ENCODE results near the gene PRRT4. TPM values are rescaled to one million over a fixed set of nuclear protein-coding genes. Genes with fewer than 3 reads are reported as not detected.
A peak's percentile ranks its signal among the peaks of the same experiment; 100 is the strongest.

PRRT4 gene
- 1.2 TPM for polyA plus RNA-seq (2013, experiment 1 of 2)
- 1.4 TPM for polyA plus RNA-seq (2013, experiment 2 of 2)

DNA sequence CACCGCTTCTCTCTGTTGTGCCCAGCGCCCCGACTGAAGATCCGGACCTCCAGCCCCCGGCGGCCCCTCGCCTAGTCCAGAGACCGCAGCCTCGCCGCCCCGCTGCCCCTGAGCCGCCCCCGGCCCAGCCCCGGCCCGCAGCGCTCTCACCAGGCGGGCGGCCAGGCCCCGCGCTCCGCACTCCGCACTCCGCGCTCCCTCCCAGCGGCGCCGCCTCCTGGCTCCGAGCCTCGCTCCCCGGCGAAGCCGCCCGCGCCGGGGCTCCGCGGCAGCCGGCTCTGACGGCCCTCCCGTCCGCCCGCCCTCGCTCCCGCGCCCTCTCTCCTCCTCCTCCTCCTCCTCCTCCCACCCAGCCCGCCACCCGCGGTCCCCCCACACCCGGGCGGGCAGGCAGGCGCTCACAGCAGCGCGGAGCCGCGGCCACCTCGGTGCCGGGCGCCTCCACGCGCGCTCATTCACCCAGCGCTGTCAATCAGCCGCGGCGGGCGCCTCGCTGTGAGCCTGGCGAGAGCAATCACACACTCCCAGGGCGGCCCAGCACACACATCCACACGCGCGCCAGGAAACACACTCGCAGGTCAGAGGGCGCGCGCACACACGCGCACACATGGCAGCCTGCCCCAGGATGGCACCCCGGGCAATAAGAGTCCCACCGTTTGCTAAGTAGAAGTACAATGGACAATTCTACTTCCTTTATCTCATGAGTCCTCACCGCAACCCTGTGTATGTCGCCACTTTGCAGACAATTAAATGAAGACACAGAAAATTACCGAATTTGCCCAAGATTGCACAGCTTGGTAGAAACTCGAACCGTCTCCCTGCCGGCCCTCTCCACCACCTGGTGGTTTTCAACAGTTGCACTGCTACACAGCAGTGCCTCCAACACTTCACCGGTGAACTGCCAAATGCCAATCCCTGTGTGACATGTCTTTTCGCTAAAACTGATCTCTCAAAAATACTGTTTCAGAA is at the start of gene PRRT4:
TSS of gene PRRT4 (minus strand) at position 280 of the 969 bp plus-strand sequence.
- H2BK120ac ChIP-seq (ENCODE audit: low read depth, low read length), result no peak within 1 kb of the TSS

DNA sequence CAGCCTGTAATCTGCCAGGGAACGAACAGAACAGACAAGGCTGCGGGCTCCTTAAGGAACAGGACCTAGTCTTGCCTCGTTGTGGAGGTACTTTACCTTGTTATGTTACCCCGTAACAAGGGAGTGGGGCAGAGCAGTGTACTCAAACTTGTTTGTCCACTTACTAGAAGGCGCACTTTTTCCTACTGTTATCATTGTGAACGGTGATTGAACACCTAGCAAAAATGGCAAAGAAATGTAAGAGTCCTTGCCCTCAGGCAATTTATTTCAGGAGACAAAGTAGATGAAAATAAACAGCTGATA is 48.9 kb upstream of the PRRT4 start:
- no peak overlapping the region for H3K23ac ChIP-seq (ENCODE audit: low read depth, low read length, poor library complexity)
- H3K27me3 ChIP-seq (ENCODE audit: control insufficient read depth in 3 of 3, insufficient read depth in 3 of 3, low read depth in 1 of 3, low read length in 3 of 3), result peaks cover 0 to 60% (median 13%) of the 10 kb centered on the region in 3 experiments
- H3K27ac ChIP-seq (replicated peaks; ENCODE audit: low read length), result no peak overlapping the region

More for the DNA sequence above, at the start of gene PRRT4:
- no peak for DNase-seq (ENCODE audit: low spot score)
- Histone ChIP-seq H3K27me3 (ENCODE audit: control insufficient read depth in 3 of 3, insufficient read depth in 3 of 3, low read depth in 1 of 3, low read length in 3 of 3) (peaks cover 5 to 96% (median 55%) of the 10 kb centered on the region in 3 experiments), H2AK5ac (ENCODE audit: low read depth, low read length) (no peak within 1 kb of the TSS), H3K36me3 (replicated peaks in 1 of 2; ENCODE audit: control insufficient read depth in 2 of 2, insufficient read depth in 2 of 2, low read length in 2 of 2) (no peaks in the 10 kb centered on the region), H2BK15ac (ENCODE audit: low read length) (peak within 1 kb of the TSS; percentile 86), H4K91ac (ENCODE audit: low read depth, low read length, poor library complexity) (peak within 1 kb of the TSS; percentile 87), H3K14ac (ENCODE audit: low read length) (peak within 1 kb of the TSS; percentile 90), H3K9ac (ENCODE audit: low read depth, low read length, poor library complexity) (peak within 1 kb of the TSS; percentile 98), H2BK5ac (ENCODE audit: low read length) (no peak within 1 kb of the TSS), H3K4me2 (ENCODE audit: insufficient read depth, low read length, poor library complexity, severe bottlenecking) (peak within 1 kb of the TSS; percentile 92), H3K18ac (ENCODE audit: low read length) (peak within 1 kb of the TSS; percentile 95), H3K4me3 (ENCODE audit: low read length in 2 of 2) (peak within 1 kb of the TSS; percentile 57 to 80), H3K79me1 (ENCODE audit: low read depth, low read length) (peaks cover 1% of the 10 kb centered on the region), H2BK12ac (ENCODE audit: low read length) (peak within 1 kb of the TSS; percentile 46), H3K4ac (ENCODE audit: low read length) (no peak within 1 kb of the TSS), H2AFZ (ENCODE audit: low read length) (peak within 1 kb of the TSS; percentile 96), H3K23ac (ENCODE audit: low read depth, low read length, poor library complexity) (peak within 1 kb of the TSS; percentile 50), H3K9me3 (replicated peaks in 1 of 2; ENCODE audit: control insufficient read depth in 2 of 2, insufficient read depth in 1 of 2, low read depth in 1 of 2, low read length in 2 of 2) (no peaks in the 10 kb centered on the region), H4K8ac (ENCODE audit: low read depth, low read length) (no peak within 1 kb of the TSS), H3K4me1 (ENCODE audit: control insufficient read depth in 2 of 2, insufficient read depth in 1 of 2, low read depth in 1 of 2, low read length in 2 of 2) (peaks cover 7 to 16% of the 10 kb centered on the region in 2 donors), H3K27ac (replicated peaks; ENCODE audit: low read length) (no peak within 1 kb of the TSS)
- no CpG with 5 or more reads among the region's 88 CpGs for WGBS, 2 donors (ENCODE audit: extremely low coverage in 2 of 2, insufficient read length in 2 of 2, insufficient replicate concordance in 1 of 2)

DNA sequence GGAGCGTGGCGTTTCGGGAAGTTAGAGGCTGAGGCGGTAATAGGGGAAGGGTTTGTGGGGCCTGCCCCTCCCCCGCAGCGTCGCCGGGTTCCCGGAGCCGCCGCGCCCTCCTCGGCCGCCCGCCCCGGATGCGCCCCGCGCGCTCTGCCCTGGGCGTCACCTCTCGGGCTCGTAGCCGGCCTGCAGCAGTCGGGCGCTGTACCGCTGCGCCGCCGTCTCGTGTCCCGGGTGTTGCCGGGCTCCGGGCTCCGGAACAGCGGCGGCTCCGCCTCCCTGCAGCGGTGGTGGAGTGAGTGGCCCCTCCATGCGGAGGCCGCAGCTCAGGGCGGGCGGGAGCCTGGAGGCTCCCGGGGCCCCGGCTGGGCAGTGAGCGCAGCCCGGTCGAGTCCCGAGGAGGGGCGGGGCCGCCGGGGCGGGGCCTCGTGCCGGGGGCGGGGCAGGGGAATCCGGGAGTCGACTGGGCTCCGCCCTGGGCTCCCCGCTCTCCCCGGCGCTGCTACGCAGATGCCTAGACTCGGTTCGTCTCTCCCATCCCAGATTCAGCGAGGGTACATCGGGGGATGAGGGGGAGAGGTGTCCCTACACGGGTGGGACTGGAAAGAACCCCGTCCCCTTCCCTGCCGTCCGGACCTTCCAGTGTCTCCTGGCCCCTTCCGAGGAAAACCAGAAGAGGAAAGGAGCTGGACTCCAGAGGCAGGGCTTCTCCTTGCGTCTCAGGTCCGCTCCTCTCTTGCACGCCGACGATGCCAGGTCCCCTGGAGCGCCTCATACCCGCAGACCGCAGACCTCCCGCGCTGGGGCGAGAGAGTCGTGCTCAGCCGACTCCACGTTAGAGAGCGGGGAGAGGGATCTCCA is 48.3 kb upstream of the PRRT4 start, which contains the start of gene IMPDH1:
TSS of gene IMPDH1 (minus strand) at position 387 of the 855 bp plus-strand sequence. CDS start at position 306, 81 bp downstream.
- peak; percentile 86 for DNase-seq (ENCODE audit: low spot score)
- no peak within 1 kb of the TSS for H2AK5ac ChIP-seq (ENCODE audit: low read depth, low read length)
- H3K4ac ChIP-seq (ENCODE audit: low read length), result no peak within 1 kb of the TSS
- no peak within 1 kb of the TSS for H4K8ac ChIP-seq (ENCODE audit: low read depth, low read length)
- WGBS, 2 donors (ENCODE audit: extremely low coverage in 2 of 2, insufficient read length in 2 of 2, insufficient replicate concordance in 1 of 2), result no CpG with 5 or more reads among the region's 87 CpGs
- H2BK15ac ChIP-seq (ENCODE audit: low read length), result peak within 1 kb of the TSS; percentile 72
- H2AFZ ChIP-seq (ENCODE audit: low read length), result peak within 1 kb of the TSS; percentile 92
- no peaks in the 10 kb centered on the region for H3K36me3 ChIP-seq (replicated peaks in 1 of 2; ENCODE audit: control insufficient read depth in 2 of 2, insufficient read depth in 2 of 2, low read length in 2 of 2)
- no peak within 1 kb of the TSS for H2BK5ac ChIP-seq (ENCODE audit: low read length)
- H3K27ac ChIP-seq (replicated peaks; ENCODE audit: low read length), result no peak within 1 kb of the TSS
- H2BK120ac ChIP-seq (ENCODE audit: low read depth, low read length), result peak within 1 kb of the TSS; percentile 2
- H3K79me1 ChIP-seq (ENCODE audit: low read depth, low read length), result peaks cover 1% of the 10 kb centered on the region
- H3K18ac ChIP-seq (ENCODE audit: low read length), result peak within 1 kb of the TSS; percentile 96
- peak within 1 kb of the TSS; percentile 60 for H3K23ac ChIP-seq (ENCODE audit: low read depth, low read length, poor library complexity)
- H3K9me3 ChIP-seq (replicated peaks in 1 of 2; ENCODE audit: control insufficient read depth in 2 of 2, insufficient read depth in 1 of 2, low read depth in 1 of 2, low read length in 2 of 2), result peaks cover 0 to 5% of the 10 kb centered on the region in 2 donors
- H3K27me3 ChIP-seq (ENCODE audit: control insufficient read depth in 3 of 3, insufficient read depth in 3 of 3, low read depth in 1 of 3, low read length in 3 of 3), result peaks cover 0 to 65% (median 13%) of the 10 kb centered on the region in 3 experiments
- peak within 1 kb of the TSS; percentile 57 for H3K14ac ChIP-seq (ENCODE audit: low read length)
- peak within 1 kb of the TSS; percentile 82 for H3K4me2 ChIP-seq (ENCODE audit: insufficient read depth, low read length, poor library complexity, severe bottlenecking)
- no peak within 1 kb of the TSS for H4K91ac ChIP-seq (ENCODE audit: low read depth, low read length, poor library complexity)
- peaks cover 16 to 22% of the 10 kb centered on the region in 2 donors for H3K4me1 ChIP-seq (ENCODE audit: control insufficient read depth in 2 of 2, insufficient read depth in 1 of 2, low read depth in 1 of 2, low read length in 2 of 2)
- peak within 1 kb of the TSS; percentile 55 to 85 for H3K4me3 ChIP-seq (ENCODE audit: low read length in 2 of 2)
- no peak within 1 kb of the TSS for H2BK12ac ChIP-seq (ENCODE audit: low read length)
- H3K9ac ChIP-seq (ENCODE audit: low read depth, low read length, poor library complexity), result peak within 1 kb of the TSS; percentile 86

More for the DNA sequence above, 48.9 kb upstream of the PRRT4 start:
- WGBS, 2 donors (ENCODE audit: extremely low coverage in 2 of 2, insufficient read length in 2 of 2, insufficient replicate concordance in 1 of 2), result no CpG with 5 or more reads among the region's 6 CpGs
- H4K8ac ChIP-seq (ENCODE audit: low read depth, low read length), result no peak overlapping the region
- peak overlapping the region; percentile 79 for H3K4me2 ChIP-seq (ENCODE audit: insufficient read depth, low read length, poor library complexity, severe bottlenecking)
- H3K9me3 ChIP-seq (replicated peaks in 1 of 2; ENCODE audit: control insufficient read depth in 2 of 2, insufficient read depth in 1 of 2, low read depth in 1 of 2, low read length in 2 of 2), result peaks cover 0 to 5% of the 10 kb centered on the region in 2 donors
- H3K9ac ChIP-seq (ENCODE audit: low read depth, low read length, poor library complexity), result peak overlapping the region; percentile 86
- peak overlapping the region; percentile 92 for H2AFZ ChIP-seq (ENCODE audit: low read length)
- H3K4me1 ChIP-seq (ENCODE audit: control insufficient read depth in 2 of 2, insufficient read depth in 1 of 2, low read depth in 1 of 2, low read length in 2 of 2), result peaks cover 12 to 17% of the 10 kb centered on the region in 2 donors
- H3K36me3 ChIP-seq (replicated peaks in 1 of 2; ENCODE audit: control insufficient read depth in 2 of 2, insufficient read depth in 2 of 2, low read length in 2 of 2), result no peaks in the 10 kb centered on the region
- no peak overlapping the region for H2BK12ac ChIP-seq (ENCODE audit: low read length)
- H2BK120ac ChIP-seq (ENCODE audit: low read depth, low read length), result no peak overlapping the region
- DNase-seq (ENCODE audit: low spot score), result no peak
- H3K14ac ChIP-seq (ENCODE audit: low read length), result no peak overlapping the region
- peak overlapping the region; percentile 55 to 84 for H3K4me3 ChIP-seq (ENCODE audit: low read length in 2 of 2)
- H2BK15ac ChIP-seq (ENCODE audit: low read length), result no peak overlapping the region
- H2BK5ac ChIP-seq (ENCODE audit: low read length), result no peak overlapping the region
- H2AK5ac ChIP-seq (ENCODE audit: low read depth, low read length), result no peak overlapping the region
- H3K4ac ChIP-seq (ENCODE audit: low read length), result no peak overlapping the region
- no peak overlapping the region for H3K18ac ChIP-seq (ENCODE audit: low read length)
- no peaks in the 10 kb centered on the region for H3K79me1 ChIP-seq (ENCODE audit: low read depth, low read length)
- H4K91ac ChIP-seq (ENCODE audit: low read depth, low read length, poor library complexity), result no peak overlapping the region

Data from neuronal stem cell (in vitro differentiated cells).